PC-3 (cell line): ENCODE results near the gene TRIM71.

Experiments
- CTCF ChIP-seq: fragments of 300-600 bp; sonication (generic); conservative IDR thresholded peaks from 2 replicates; pipeline ENCODE4 v1.5.1; 2017; ENCODE audit warnings: antibody characterized with exemption, low read depth, mild to moderate bottlenecking, low read length
- EZH2 ChIP-seq: fragments of 300-600 bp; sonication (generic); IDR thresholded peaks from one replicate; pipeline ENCODE4 v1.6.1; 2017; ENCODE audit warnings: antibody characterized with exemption, mild to moderate bottlenecking, low read length; ENCODE audit not compliant: unreplicated experiment
- EZH2phosphoT487 ChIP-seq: fragments of 300-600 bp; sonication (generic); IDR thresholded peaks from 2 replicates; pipeline ENCODE4 v1.6.1; 2018; ENCODE audit warnings: mild to moderate bottlenecking, antibody characterized with exemption, low read length, borderline replicate concordance

DNA sequence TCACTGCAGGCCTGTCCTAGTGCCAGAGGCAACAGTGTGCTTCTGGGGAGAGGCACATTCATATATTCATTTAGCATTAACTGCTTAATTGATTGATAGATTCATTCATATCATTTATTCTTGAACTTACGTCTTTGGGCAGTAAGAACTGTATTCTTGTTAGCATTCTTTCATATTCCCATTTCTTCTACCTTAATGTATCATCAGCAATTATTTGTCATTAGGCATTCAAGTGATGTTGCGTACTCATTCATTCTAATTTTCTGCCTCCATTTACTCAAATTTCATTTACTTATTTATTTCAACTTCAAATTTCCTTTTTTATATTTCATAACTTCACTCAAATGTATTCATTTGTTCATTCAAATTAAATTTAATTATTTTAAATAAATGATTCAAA, 102.1 kb downstream of the TRIM71 start:
- TF ChIP-seq CTCF, result no peak
- no peak for TF ChIP-seq EZH2
- no peak for TF ChIP-seq EZH2phosphoT487
